GM12865 (cell line): ENCODE results near the gene ZNF548.
"Not testable (repeated sequence)": the region's sequence is repeated elsewhere in the genome, so short reads cannot be mapped to it uniquely, and the experiment has no call there.

Source experiments
- DNase-seq: peaks from one replicate; pipeline ENCODE4 v3.0.0; 2010; ENCODE audit warnings: low read depth
- H3K4me3 ChIP-seq: 2 replicates; pipeline ENCODE4 v1.5.1; 2011; ENCODE audit warnings: mild to moderate bottlenecking, low read depth, low read length, control low read depth
- CTCF ChIP-seq: IDR thresholded peaks from 2 replicates; pipeline ENCODE4 v1.5.1; 2011; ENCODE audit warnings: low read length, control low read depth, low read depth, inconsistent platforms; ENCODE audit not compliant: insufficient read depth; ENCODE audit errors: missing control alignments

The ZNF548 gene

GRCh38 chr19:57374179-57374578 lies 15.5 kb upstream of the ZNF548 start:
- DNase-seq, result no peak
- no peak overlapping the region for H3K4me3 ChIP-seq
- no peak for TF ChIP-seq CTCF

- not testable (repeated sequence) for H3K4me3 ChIP-seq, DNase-seq
Observed at GRCh38 chr19:57374647-57375046, 15.0 kb upstream of the ZNF548 start.

- DNase-seq, result no peak
- TF ChIP-seq CTCF, result no peak
- H3K4me3 ChIP-seq, result no peak overlapping the region
Observed at GRCh38 chr19:57376151-57376550, 13.5 kb upstream of the ZNF548 start.

GRCh38 chr19:57377498-57378146 lies 12.0 kb upstream of the ZNF548 start:
- no peak for TF ChIP-seq CTCF
- DNase-seq, result no peak
- H3K4me3 ChIP-seq, result no peak overlapping the region

- no peak overlapping the region for H3K4me3 ChIP-seq
- no peak for TF ChIP-seq CTCF
- no peak for DNase-seq
Observed at GRCh38 chr19:57380923-57381322, 8.7 kb upstream of the ZNF548 start.

GRCh38 chr19:57382806-57383488 lies 6.7 kb upstream of the ZNF548 start:
- no peak overlapping the region for H3K4me3 ChIP-seq
- TF ChIP-seq CTCF, result no peak
- DNase-seq, result no peak

- H3K4me3 ChIP-seq, result peak overlapping the region; percentile 90
- no peak for DNase-seq
- TF ChIP-seq CTCF, result no peak
Observed at GRCh38 chr19:57389194-57389729, 392 bp upstream of the ZNF548 start.
